ENCODE measurements around the gene LARGE1. TPM values are rescaled to one million over a fixed set of nuclear protein-coding genes. Genes with fewer than 3 reads are reported as not detected.

Gene LARGE1
- total and polyA plus RNA-seq, 2 of the 13 experiments (the other 11 are each of a cell fraction or from before 2014, with no cell fraction given) = 8.4 to 11.0 TPM

GRCh38 chr22:33470456-33470855, 449.8 kb downstream of the LARGE1 start (continued):
- TF ChIP-seq MYC (CRISPR knock-in tag; IDR thresholded peaks at IDR 0.05; ENCODE audit: borderline replicate concordance) = peak; percentile 53; the same call in 1 of the 2 replicates
- no peak for TF ChIP-seq ZNF318 (CRISPR knock-in tag; IDR thresholded peaks at IDR 0.05)
- TF ChIP-seq ZIK1 (CRISPR knock-in tag; IDR thresholded peaks at IDR 0.05; ENCODE audit: borderline replicate concordance, low read depth) = no peak
- TF ChIP-seq ZBTB3 (CRISPR knock-in tag; IDR thresholded peaks at IDR 0.05; ENCODE audit: borderline replicate concordance, low read depth) = no peak
- no peak for TF ChIP-seq POGK (CRISPR knock-in tag; conservative IDR thresholded peaks at IDR 0.05)
- TF ChIP-seq ZGPAT (CRISPR knock-in tag; IDR thresholded peaks at IDR 0.05) = no peak
- no peak for TF ChIP-seq ZC3H13 (CRISPR knock-in tag; IDR thresholded peaks at IDR 0.05)
- TF ChIP-seq ZNF598 (CRISPR knock-in tag; IDR thresholded peaks at IDR 0.05; ENCODE audit: borderline replicate concordance) = no peak
- TF ChIP-seq HOXA3 (CRISPR knock-in tag; IDR thresholded peaks at IDR 0.05) = peak; percentile 23; the same call in 1 of the 2 replicates
- peak; percentile 53; the same call in 1 of the 2 replicates for TF ChIP-seq GABPB1 (CRISPR knock-in tag; IDR thresholded peaks at IDR 0.05)
- TF ChIP-seq ZNF670 (CRISPR knock-in tag; IDR thresholded peaks at IDR 0.05; ENCODE audit: borderline replicate concordance) = no peak
- TF ChIP-seq HNF4A (CRISPR knock-in tag; IDR thresholded peaks at IDR 0.05) = peak; percentile 82
- no peak for TF ChIP-seq PHF21A (CRISPR knock-in tag; IDR thresholded peaks at IDR 0.05)
- TF ChIP-seq TFE3 (CRISPR knock-in tag; IDR thresholded peaks at IDR 0.05) = peak; percentile 38; the same call in 1 of the 2 replicates
